Tongue (tissue), 2 donors: ENCODE measurements around the gene ZNF142. TPM values are rescaled to one million over a fixed set of nuclear protein-coding genes. Genes with fewer than 3 reads are reported as not detected.

Experiments used
- DNase-seq: peaks from one replicate; pipeline ENCODE4 v3.0.0-alpha.2; 2015
- total RNA-seq: library from RNA; depleted of rRNA; stranded (reverse); fragments of >200 nt; gene quantifications from one replicate; pipeline ENCODE4 v1.2.3, GENCODE V29; 2014

ZNF142 gene, protein sequence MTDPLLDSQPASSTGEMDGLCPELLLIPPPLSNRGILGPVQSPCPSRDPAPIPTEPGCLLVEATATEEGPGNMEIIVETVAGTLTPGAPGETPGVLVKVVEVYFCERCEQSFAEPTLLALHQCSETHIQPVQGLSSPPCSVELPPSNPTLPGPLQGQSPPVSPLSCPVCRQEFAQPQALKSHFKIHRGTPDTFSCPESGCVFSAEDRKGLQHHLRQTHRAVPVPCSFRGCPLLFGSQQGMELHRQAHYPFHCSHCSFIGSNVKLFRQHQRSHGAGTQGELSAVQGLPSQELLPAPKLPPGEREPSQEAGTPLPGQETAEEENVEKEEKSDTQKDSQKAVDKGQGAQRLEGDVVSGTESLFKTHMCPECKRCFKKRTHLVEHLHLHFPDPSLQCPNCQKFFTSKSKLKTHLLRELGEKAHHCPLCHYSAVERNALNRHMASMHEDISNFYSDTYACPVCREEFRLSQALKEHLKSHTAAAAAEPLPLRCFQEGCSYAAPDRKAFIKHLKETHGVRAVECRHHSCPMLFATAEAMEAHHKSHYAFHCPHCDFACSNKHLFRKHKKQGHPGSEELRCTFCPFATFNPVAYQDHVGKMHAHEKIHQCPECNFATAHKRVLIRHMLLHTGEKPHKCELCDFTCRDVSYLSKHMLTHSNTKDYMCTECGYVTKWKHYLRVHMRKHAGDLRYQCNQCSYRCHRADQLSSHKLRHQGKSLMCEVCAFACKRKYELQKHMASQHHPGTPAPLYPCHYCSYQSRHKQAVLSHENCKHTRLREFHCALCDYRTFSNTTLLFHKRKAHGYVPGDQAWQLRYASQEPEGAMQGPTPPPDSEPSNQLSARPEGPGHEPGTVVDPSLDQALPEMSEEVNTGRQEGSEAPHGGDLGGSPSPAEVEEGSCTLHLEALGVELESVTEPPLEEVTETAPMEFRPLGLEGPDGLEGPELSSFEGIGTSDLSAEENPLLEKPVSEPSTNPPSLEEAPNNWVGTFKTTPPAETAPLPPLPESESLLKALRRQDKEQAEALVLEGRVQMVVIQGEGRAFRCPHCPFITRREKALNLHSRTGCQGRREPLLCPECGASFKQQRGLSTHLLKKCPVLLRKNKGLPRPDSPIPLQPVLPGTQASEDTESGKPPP (N-terminal part only)
- 14.3 TPM for total RNA-seq

- DNase-seq, result peak; percentile 95
These were observed at the start of gene ZNF142, which contains the start of gene BCS1L for GRCh38 chr2:218659258-218659987. Gene ZNF142, minus strand, starts transcription at chr2:218659623. Its CDS starts 3,194 bp downstream, at chr2:218656429. Gene BCS1L, plus strand, starts transcription at chr2:218659683. Its CDS starts 1,305 bp downstream, at chr2:218660988.

- no peak for DNase-seq
These were observed 48.7 kb upstream of the ZNF142 start for GRCh38 chr2:218708086-218708485.

DNA sequence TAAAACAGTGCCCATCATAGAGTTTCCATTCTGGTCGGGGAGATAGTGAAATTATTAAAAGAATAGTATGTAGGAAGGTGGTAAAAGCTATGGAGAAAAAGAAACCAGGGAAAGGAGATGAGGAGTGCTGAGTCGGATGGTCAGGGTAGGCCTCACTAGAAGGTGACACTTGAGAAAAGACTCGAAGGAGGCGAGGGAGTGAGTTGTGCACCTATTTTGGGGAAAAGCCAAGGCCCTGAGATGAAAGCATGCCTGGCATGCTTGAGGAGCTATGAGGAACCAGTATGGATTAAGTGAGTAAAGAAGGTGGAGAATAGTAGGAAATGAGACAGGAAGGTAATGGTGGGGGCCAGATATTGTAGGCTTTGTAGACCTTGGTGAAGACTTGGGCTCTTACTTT, 43.9 kb upstream of the ZNF142 start:
- no peak for DNase-seq

GRCh38 chr2:218701806-218702205, 42.4 kb upstream of the ZNF142 start:
- DNase-seq, result no peak

- DNase-seq, result no peak
These were observed 39.5 kb upstream of the ZNF142 start for GRCh38 chr2:218698885-218699284.

- DNase-seq, result no peak
These were observed 35.2 kb upstream of the ZNF142 start for GRCh38 chr2:218694405-218695145.

GRCh38 chr2:218691234-218691633, 31.8 kb upstream of the ZNF142 start:
- DNase-seq, result no peak

- peak; percentile 85 for DNase-seq
These were observed 28.1 kb upstream of the ZNF142 start for GRCh38 chr2:218687400-218688060.

DNA sequence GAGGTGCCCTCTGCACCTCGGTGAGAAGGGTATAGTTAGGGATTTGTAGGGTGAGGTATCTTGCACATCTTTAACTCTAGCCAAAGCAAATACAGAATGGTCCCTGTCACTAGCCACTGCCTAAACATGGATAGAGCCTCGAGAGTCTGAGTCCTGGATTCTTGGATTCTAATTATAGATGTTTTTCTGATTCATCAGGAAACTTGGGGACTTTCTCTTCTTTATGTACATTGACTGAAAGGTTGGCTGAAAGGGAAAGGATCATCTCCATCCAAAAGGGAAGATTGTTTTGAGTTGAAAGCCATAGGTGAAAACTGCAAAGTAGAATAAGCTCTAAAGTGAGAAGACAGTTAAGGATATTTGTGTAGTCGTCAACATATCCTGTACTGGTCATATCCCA, 20.6 kb upstream of the ZNF142 start:
- DNase-seq, result no peak

GRCh38 chr2:218679119-218679518, 19.7 kb upstream of the ZNF142 start:
- no peak for DNase-seq

- peak; percentile 97 for DNase-seq
These were observed 12.5 kb upstream of the ZNF142 start, which contains the start of the genes RNF25 and STK36 for GRCh38 chr2:218671654-218672566. Gene RNF25, minus strand, starts transcription at chr2:218672002. Its CDS starts 32 bp downstream, at chr2:218671970. Gene STK36, plus strand, starts transcription at chr2:218672086. Its CDS starts 744 bp downstream, at chr2:218672830.

DNA sequence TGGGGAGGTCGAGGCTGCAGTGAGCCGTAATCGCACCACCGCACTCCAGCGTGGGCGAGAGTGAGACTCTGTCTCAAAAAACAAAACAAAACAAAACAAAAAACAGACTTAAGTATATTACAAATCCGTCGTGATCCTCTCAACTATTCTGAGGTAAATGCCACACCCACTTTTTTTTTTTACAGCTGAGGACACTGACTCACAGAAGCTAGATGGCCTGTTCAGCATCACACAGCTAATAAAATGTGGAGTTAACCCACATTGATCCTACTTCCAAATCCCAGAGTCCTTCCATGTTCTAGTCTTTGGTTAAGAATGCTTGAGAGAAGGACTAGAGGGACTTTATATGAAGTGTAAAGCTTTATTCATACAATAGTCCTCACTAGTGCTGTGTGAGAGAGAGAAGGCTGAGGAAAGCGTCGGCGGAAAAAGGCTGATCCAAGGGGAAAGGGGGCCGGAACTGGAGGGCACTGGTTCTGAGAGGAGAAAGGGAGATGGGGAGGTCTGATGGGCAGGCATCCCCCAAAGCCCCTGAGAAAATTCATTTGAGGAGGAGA, 11.8 kb upstream of the ZNF142 start:
- peak; percentile 35 for DNase-seq

DNA sequence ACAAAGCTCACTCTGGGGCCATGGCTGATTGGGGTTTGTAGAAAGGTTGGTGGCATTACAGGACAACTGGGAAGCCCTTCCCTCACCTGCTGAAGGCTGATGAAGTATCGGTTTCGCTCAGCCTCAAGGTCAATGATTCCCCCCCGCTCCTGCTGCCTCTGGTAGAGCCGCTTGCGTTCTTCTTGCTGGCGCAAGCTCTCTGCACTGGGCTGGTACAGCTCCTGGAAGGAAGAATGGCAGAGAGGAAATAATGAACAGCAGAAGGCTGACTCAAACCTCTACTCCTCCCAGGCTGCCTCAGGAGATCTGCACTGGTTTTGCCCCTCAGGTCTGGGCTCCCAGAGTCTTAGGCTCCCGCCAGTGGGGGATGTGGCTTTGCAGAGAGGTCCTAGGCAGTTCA, 5.2 kb upstream of the ZNF142 start:
- no peak for DNase-seq

GRCh38 chr2:218663901-218664300, 4.5 kb upstream of the ZNF142 start:
- no peak for DNase-seq

- no peak for DNase-seq
These were observed 3.4 kb upstream of the ZNF142 start for GRCh38 chr2:218662827-218663226.

GRCh38 chr2:218662377-218662776, 3.0 kb upstream of the ZNF142 start:
- no peak for DNase-seq

DNA sequence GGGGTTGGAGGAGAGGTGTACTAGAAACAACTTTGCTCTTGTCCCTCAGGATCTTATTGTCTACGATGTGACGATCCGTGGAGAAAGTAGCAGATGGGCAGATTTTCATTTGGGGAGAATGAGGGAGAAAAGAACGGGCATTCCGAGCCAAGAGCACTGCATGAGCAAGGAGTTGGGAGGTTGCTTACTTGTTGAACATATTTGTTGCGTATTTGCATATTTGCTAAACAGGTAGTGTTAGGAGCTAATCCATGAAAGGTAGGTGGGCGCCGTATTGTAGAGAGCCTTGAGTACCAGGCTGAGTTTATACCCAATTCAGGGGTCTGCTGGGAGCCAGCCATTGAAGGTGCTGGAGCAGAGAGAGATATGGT, 550 bp upstream of the ZNF142 start:
- DNase-seq, result no peak

GRCh38 chr2:218658671-218659257, 659 bp downstream of the ZNF142 start:
- DNase-seq, result peak; percentile 17
